Osteocyte (in vitro differentiated cells): Measurements from ENCODE around the gene CHKA. TPM values are rescaled to one million over a fixed set of nuclear protein-coding genes. Genes with fewer than 3 reads are reported as not detected.

Experiments
- DNase-seq: peaks from one replicate; pipeline ENCODE4 v3.0.0; 2021; ENCODE audit warnings: mixed read lengths; ENCODE audit not compliant: unreplicated experiment; ENCODE audit errors: extremely low spot score
- H3K27ac Mint-ChIP-seq: one replicate; pipeline ENCODE4 v1.8.0; 2021; ENCODE audit warnings: mild to moderate bottlenecking, mixed read lengths; ENCODE audit not compliant: unreplicated experiment
- H3K27me3 Mint-ChIP-seq: one replicate; pipeline ENCODE4 v1.8.0; 2021; ENCODE audit warnings: mixed read lengths; ENCODE audit not compliant: unreplicated experiment
- H3K36me3 Mint-ChIP-seq: one replicate; pipeline ENCODE4 v1.8.0; 2021; ENCODE audit warnings: mixed read lengths; ENCODE audit not compliant: unreplicated experiment
- H3K4me1 Mint-ChIP-seq: one replicate; pipeline ENCODE4 v1.8.0; 2021; ENCODE audit warnings: mixed read lengths; ENCODE audit not compliant: unreplicated experiment
- H3K4me3 Mint-ChIP-seq: one replicate; pipeline ENCODE4 v1.8.0; 2021; ENCODE audit warnings: mild to moderate bottlenecking, moderate library complexity, mixed read lengths; ENCODE audit not compliant: unreplicated experiment
- H3K9me3 Mint-ChIP-seq: one replicate; pipeline ENCODE4 v1.8.0; 2021; ENCODE audit warnings: mixed read lengths; ENCODE audit not compliant: unreplicated experiment
- CTCF ChIP-seq: fragments of 200-600 bp; sonication (generic); IDR thresholded peaks from 2 replicates; pipeline ENCODE4 v1.5.0; 2021; ENCODE audit warnings: antibody characterized with exemption, mild to moderate bottlenecking, moderate library complexity
- total RNA-seq: library from RNA; stranded (reverse); gene quantifications from 2 replicates; pipeline ENCODE4 v1.2.1, GENCODE V29; 2021

CHKA gene
- total RNA-seq, 1 donor from 2014 or later = 38.0 TPM

- peaks cover 34% of the 10 kb centered on the region for H3K36me3 Mint-ChIP-seq
- no peaks in the 10 kb centered on the region for H3K4me1 Mint-ChIP-seq
- no peak overlapping the region for H3K27ac Mint-ChIP-seq
- no peak overlapping the region for H3K4me3 Mint-ChIP-seq
- no peak for TF ChIP-seq CTCF
- DNase-seq = peak; percentile 34
- H3K9me3 Mint-ChIP-seq = no peaks in the 10 kb centered on the region
- H3K27me3 Mint-ChIP-seq = no peaks in the 10 kb centered on the region
These were observed 44.7 kb downstream of the CHKA start for GRCh38 chr11:68076371-68077042.

GRCh38 chr11:68074584-68075352 lies 46.4 kb downstream of the CHKA start:
- Mint-ChIP-seq H3K27me3 (no peaks in the 10 kb centered on the region), H3K4me1 (no peaks in the 10 kb centered on the region), H3K9me3 (no peaks in the 10 kb centered on the region), H3K4me3 (no peak overlapping the region), H3K36me3 (peaks cover 41% of the 10 kb centered on the region), H3K27ac (no peak overlapping the region)
- peak; percentile 30 for DNase-seq
- TF ChIP-seq CTCF = no peak

GRCh38 chr11:68071281-68072048 lies 49.7 kb downstream of the CHKA start:
- no peak overlapping the region for H3K27ac Mint-ChIP-seq
- no peak for TF ChIP-seq CTCF
- peak; percentile 25 for DNase-seq
- H3K4me3 Mint-ChIP-seq = no peak overlapping the region
- H3K9me3 Mint-ChIP-seq = no peaks in the 10 kb centered on the region
- no peaks in the 10 kb centered on the region for H3K27me3 Mint-ChIP-seq
- no peaks in the 10 kb centered on the region for H3K4me1 Mint-ChIP-seq
- peaks cover 51% of the 10 kb centered on the region for H3K36me3 Mint-ChIP-seq

- H3K4me1 Mint-ChIP-seq = no peaks in the 10 kb centered on the region
- H3K9me3 Mint-ChIP-seq = no peaks in the 10 kb centered on the region
- no peak overlapping the region for H3K4me3 Mint-ChIP-seq
- TF ChIP-seq CTCF = no peak
- no peaks in the 10 kb centered on the region for H3K27me3 Mint-ChIP-seq
- peaks cover 65% of the 10 kb centered on the region for H3K36me3 Mint-ChIP-seq
- no peak overlapping the region for H3K27ac Mint-ChIP-seq
- no peak for DNase-seq
These were observed 53.2 kb downstream of the CHKA start for GRCh38 chr11:68067991-68068390.

GRCh38 chr11:68066742-68067141 lies 54.4 kb downstream of the CHKA start:
- no peak for TF ChIP-seq CTCF
- no peaks in the 10 kb centered on the region for H3K9me3 Mint-ChIP-seq
- DNase-seq = no peak
- peaks cover 68% of the 10 kb centered on the region for H3K36me3 Mint-ChIP-seq
- H3K27me3 Mint-ChIP-seq = no peaks in the 10 kb centered on the region
- H3K4me1 Mint-ChIP-seq = no peaks in the 10 kb centered on the region
- no peak overlapping the region for H3K4me3 Mint-ChIP-seq
- no peak overlapping the region for H3K27ac Mint-ChIP-seq
